Lung microvascular endothelial cell (primary cell): ENCODE measurements around the gene PPP2R5C. TPM values are rescaled to one million over a fixed set of nuclear protein-coding genes. Genes with fewer than 3 reads are reported as not detected.

Experiments
- DNase-seq, 2 donors: peaks; one replicate each; pipeline versions ENCODE4 v3.0.0 to v3.0.0-alpha.2; 2010; ENCODE audit warnings: low read depth in 2 of 2
- total RNA-seq: library from RNA; depleted of rRNA; stranded (reverse); fragments of >200 nt; gene quantifications from 2 replicates; pipeline ENCODE4 v1.2.1, GENCODE V29; 2014

The PPP2R5C gene
- total RNA-seq, 1 donor from 2014 or later = 65.9 TPM

- no peak for DNase-seq
Observed at GRCh38 chr14:101945171-101945570, 183.7 kb downstream of the PPP2R5C start.

DNA sequence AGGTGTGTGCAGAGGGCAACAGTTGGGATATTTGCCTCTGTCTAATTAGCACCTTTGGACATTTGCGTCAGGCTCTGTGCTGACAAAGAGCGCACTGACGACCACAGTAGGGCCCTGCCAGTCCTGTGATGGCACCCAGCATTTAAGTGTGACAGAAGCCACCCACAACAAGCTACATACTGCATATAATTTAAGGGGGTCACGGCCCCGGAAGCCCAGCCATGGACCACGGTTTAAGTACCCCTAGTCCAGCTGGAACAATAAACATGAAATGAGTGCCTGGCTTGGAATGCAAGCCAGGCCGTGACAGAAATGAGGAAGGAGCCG lies 186.0 kb downstream of the PPP2R5C start:
- no peak for DNase-seq

- DNase-seq = peak; percentile 100
Observed at GRCh38 chr14:101947904-101948665, 186.6 kb downstream of the PPP2R5C start.

- DNase-seq = no peak
Observed at GRCh38 chr14:101948666-101949216, 187.2 kb downstream of the PPP2R5C start.

- DNase-seq = no peak
Observed at GRCh38 chr14:101950100-101950499, 188.6 kb downstream of the PPP2R5C start.

DNA sequence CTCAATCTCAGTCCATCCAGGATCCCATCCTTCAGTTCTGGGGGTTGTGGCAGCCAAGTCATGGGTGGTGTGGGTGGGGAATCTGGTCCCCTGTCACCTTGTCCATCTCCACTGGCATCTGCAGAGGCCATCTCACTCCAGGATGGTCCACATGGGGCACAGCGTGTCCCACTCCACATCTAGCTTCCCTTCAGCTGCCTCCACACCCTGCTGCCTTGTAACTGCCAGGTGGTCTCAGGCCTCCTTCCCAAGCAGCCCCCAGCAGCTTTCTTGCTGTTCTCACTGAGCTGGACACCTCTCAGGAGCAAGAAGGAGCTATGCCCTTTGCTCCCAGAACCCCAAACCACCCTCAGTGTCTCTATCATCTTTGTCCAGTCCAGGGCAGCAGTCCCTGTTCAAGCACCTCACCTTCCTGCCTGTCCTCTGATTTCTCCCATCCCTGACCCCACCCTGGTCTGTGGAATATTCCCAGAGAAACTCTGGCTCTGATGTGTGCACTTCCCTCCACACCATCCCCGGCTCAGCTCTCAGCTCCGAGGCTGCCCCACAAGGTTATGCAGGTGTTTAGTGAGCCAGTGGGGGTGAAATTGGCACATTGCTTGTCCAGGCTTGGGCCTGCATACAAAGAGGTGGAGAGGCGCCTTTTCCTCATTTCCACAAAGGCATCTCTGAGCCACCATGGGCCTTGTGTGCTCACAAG lies 189.2 kb downstream of the PPP2R5C start:
- no peak for DNase-seq

GRCh38 chr14:101953151-101953550 lies 191.6 kb downstream of the PPP2R5C start:
- no peak for DNase-seq

GRCh38 chr14:101954501-101954900 lies 193.0 kb downstream of the PPP2R5C start:
- DNase-seq = no peak

DNA sequence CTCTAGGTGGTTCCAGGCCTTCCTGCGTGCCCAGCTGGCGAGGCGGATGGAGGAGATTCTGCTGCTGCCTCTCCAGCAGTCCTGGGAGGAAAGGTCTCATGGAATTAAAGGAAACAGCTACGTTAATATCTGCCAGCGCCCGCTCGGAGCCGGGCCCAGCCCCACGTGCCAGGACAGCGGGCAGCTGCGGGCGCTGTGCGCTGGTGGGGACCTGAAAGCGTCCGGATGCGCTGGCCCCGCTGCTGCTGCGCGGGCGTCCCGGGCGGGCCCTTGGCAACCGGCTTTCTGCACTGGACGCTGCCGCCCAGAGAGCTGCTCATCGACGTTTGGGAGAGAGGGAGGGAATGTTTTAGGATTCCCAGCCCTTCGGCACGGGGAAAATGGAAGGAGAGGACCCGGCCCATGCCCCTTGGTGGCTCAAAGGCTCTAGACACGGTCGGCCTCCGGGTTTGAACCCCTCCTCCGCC lies 194.2 kb downstream of the PPP2R5C start:
- DNase-seq = no peak

DNA sequence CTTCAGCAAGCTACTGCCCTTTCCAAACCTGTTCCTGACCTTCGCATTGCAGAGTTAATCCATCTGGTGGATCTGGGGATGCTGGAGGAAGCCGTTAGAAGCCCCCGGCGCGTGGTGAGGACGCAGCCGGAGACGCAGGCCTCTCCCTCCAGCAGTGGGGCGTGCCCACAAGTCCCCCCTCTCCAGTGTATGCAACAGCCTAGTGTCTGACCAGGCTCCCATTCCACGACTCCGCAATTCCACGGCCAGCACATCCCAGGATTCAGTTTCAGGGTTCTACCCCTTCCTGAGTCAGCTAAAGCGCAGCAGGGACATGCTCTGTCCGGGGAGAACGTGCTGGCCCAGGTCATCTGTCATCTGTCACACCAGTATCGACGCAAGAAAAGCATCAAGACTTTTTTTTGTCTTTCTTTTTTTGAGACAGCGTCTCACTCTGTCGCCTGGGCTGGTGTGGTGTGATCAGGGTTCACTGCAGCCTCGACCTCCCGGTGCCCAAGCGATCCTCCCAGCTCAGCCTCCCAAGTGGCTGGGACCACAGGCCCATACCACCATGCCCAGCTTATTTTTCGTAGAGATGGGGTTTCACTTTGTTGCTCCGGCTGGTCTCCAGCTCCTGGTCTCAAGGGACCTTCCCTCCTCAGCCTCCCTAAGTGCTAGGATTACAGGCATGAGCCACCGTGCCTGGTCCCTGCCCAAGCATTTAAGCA lies 194.8 kb downstream of the PPP2R5C start:
- no peak for DNase-seq

DNA sequence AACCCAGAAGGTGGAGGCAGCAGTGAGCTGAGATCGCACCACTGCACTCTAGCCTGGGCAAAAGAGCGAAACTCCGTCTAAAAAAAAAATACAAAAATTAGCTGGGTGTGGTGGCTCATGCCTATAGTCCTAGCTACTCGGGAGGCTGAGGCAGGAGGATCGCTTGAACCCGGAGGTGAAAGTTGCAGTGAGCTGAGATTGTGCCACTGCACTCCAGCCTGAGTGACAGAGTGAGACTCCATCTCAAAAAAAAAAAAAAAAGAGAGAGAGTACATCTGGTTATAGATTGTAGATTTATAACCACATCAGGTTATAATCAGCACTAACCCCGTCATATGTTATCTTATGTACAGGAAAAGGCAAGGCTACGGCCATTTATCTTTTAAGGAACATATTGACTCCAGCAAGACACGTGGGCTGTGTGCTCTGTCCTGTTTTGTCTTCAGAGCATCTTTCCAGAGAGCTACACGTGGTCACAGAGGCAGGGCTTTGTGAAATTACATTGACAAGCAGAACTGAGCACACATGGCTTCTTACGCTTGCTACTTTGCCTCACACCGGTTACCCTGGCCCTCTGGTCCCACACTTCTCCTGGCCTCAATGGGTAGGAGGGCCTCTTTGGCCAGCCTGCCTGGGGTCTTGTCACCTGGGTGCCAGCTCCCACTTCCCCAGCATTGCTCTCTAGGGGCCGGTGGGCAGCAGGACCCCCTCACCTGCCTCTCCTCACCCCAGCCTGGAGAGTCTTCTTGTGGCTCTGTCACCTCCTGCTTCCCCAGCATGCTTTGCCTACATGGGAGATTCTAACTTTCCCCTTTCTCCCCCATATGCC lies 196.1 kb downstream of the PPP2R5C start:
- no peak for DNase-seq

- no peak for DNase-seq
Observed at GRCh38 chr14:101958418-101959180, 197.1 kb downstream of the PPP2R5C start.

DNA sequence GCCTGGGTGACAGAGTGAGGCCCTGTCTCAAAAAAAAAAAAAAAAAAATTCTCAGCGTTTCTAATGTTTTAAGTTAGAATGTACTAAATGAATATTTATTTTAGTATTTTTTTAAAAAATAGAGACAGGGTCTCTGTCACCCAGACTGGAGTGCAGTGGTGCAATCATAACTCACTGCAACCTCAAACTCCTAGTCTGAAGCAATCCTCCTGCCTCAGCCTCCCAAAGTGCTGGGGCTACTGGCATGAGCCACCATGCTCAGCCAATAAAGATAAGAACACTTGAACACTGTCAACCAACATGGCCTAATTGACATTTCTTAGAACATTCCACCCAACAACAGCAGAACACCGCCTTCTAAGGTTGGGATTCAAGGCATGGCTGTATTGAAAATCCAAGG lies 197.8 kb downstream of the PPP2R5C start:
- DNase-seq = no peak

- DNase-seq = peak; percentile 32 to 38
Observed at GRCh38 chr14:101960225-101960624, 198.7 kb downstream of the PPP2R5C start.

GRCh38 chr14:101961011-101961721 lies 199.7 kb downstream of the PPP2R5C start:
- DNase-seq = peak; percentile 84 to 89

- DNase-seq = no peak
Observed at GRCh38 chr14:101961746-101962502, 200.4 kb downstream of the PPP2R5C start.

GRCh38 chr14:101962503-101962874 lies 201.0 kb downstream of the PPP2R5C start:
- DNase-seq = peak; percentile 56 to 88

DNA sequence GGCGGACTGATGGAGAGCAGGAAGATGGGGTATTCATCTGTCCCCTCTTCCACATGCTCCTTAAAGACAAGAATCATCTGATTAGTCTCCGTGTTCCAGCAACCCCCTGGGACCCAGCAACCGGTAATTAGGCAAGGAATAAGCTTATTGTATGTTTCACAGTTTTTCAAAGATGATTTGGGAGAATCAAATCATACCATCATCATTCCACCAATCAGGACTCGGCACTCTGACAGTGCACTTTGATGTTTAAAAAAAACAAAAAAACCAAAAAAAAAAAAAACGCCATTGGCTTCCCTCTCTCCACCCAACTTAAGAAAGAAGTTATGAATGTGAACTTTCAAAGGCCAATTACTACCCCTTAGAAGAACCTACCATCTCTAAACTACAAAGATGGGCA lies 201.5 kb downstream of the PPP2R5C start:
- DNase-seq = no peak

DNA sequence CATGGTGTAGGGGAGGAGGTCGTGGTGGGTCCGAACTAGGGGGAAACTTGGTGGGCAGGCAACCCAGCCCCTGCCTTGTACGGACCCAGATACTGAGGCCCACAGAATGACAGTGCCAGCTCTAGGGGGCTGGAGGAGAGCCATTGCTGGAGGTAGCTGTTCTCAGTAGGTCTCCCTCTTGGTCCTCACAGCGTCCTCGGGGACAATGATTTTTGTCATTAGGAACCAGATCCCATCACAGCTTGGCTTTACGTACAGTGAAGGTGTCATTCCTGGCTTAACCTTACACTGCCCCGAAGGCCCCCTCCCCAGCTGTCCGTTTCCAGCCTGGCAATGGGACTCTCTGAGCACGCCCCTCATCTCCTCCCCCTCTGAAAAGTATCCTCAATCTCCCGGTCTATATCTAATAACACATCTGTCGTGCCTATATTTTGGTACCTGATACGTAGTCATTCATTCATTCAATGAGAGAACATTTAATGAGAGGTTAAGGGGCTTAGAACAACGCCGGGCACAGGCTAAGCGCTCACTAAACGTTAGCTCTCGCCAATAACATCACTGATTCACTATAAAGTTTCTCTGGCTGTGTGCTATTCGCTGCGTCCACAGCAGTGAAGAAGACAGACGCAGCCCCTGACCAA lies 202.3 kb downstream of the PPP2R5C start:
- DNase-seq = no peak
